ENCODE data around the gene PTPRG.

PTPRG gene

DNA sequence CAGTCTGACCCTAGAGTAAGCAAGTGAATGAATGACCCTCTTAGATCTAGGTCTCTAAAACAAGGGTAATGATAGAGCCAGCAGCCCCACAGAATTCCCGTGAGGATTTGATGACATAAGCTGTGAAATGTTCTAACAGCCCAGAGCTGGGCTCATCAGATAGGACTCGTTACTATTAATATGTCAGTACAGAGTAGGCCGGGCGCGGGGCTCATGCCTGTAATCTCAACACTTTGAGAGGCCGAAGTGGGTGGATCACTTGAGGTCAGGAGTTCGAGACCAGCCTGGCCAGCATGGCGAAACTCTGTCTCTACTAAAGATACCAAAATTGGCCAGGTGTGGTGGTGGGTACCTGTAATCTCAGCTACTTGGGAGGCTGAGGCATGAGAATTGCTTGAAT is 621.7 kb downstream of the PTPRG start:
- no peak for DNase-seq (ENCODE audit: low read depth, low spot score)

DNA sequence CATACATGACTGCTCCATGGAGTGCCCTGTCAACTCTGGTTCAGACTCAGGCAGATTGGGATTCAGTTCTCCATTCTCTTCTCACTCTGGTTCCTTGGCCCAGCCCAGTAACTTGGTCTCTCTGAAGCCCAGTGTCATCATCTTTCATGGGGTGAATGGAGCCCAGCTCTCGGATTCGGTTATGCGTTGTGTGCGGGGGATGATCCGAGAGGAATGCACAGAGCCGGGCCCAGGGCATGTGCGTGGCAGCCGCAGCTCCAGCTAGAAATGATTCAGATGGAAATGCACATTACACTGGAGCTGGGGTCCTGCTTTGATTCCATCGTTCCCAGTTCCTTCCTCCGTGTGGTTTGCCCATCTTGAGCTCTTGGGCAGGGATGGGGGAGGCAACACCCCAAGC is 622.6 kb downstream of the PTPRG start:
- DNase-seq (ENCODE audit: low read depth, low spot score): no peak

DNA sequence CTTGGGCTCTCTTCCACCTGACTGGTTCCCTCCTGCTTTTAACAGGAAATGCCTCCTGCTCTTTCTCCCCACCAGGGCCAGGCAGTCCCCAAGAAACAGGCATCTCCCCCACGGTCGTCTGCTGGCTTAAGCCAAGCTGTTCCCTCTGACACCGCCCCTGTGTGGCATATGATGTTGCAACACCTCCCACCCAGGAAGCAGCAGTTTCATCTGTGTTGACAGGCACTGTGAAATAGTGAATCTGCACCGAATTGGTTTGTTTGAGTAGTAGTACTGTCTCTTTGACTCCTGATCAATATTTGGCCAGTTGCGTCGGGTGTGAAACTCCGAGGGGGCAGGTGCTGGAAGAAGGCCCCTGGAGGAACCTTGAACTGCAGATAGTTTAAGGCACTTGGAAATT is 623.2 kb downstream of the PTPRG start:
- no peak for DNase-seq (ENCODE audit: low read depth, low spot score)

DNA sequence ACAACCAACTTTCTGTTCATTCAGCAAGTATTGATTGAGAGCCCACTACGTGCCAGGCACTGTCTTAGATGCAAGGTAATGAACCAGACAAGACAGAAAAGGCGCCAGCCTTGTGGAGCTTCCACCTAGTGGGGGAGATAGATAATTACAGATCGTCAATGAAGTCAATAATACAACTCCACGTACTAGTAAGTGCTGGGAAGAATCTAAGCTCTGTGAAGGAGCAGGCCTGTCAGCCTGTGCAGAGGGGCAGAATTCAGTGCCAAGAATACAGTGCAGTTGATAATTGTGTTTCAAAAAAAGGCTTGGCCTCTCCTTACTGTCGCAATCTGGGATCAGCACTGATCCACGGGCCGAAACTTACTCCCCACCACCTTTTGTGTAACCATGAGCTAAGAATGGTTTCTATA is 625.7 kb downstream of the PTPRG start:
- DNase-seq (ENCODE audit: low read depth, low spot score): no peak

DNA sequence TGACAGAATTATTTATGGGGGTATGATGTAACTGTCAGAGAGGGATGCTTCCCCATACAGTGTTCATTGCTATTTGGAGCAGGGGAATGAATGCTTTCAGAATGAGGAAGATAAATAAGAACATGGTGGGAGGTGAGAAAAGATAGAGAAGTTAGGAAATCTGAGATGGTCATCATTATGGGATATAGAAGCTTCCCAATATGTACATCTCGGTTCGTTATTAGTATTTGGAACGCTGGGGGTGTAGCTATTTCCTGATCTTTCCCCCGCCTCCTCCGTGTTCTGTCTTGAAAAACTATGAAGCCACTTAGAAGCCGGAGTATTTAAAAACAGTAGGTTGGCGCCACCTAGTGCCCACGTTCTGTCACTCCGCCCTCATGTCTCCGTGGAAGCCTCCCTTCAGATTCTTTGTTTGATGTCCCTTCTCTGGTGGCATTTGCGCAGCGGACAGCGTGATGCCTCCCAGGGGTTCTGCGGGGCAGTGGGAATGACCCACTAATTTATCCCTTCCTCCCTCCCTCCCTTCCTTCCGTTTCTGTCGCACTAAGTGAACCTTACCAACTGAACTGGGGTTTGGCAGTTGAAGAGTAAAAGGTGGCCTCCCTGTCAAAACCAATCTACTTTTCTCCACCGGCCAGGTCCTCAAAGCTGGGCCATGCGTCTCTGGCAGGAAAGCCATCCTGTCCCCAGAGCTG is 627.5 kb downstream of the PTPRG start:
- no peak for DNase-seq (ENCODE audit: low read depth, low spot score)

DNA sequence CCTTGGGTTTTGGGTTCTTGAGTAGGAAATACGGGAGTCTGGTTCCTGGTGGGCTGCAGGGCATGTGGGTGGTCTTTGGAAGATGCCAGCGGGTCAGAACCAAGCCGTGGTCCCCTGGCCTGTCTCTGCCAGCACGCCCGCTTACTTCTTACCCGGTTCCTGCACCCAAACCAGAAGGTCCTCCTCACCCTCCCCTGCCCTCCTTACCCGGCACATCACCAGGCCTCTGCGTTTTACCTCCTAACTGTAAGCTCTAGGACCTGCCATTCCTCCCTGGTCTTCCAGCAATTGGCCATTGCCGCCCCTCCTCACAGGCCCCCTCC is 628.0 kb downstream of the PTPRG start:
- no peak for DNase-seq (ENCODE audit: low read depth, low spot score)

DNA sequence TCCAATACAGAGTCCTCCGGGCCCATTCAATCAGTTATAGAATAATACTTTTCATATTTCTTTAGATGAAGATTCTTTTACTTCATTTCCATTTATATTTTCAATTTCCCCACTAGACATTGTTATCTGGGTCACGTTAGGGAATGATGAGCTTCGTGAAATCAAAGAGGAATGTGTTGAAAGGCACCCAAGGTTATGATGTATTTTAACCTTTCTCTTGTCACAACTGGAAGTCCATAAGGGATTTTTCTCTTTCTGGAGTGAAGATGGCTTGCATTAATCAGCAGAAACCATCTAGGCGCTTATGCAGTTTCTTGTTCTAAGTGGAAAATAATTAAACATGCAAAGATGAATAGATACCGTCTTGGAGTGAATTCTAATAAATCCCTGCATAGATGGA is 631.5 kb downstream of the PTPRG start:
- DNase-seq (ENCODE audit: low read depth, low spot score): no peak

DNA sequence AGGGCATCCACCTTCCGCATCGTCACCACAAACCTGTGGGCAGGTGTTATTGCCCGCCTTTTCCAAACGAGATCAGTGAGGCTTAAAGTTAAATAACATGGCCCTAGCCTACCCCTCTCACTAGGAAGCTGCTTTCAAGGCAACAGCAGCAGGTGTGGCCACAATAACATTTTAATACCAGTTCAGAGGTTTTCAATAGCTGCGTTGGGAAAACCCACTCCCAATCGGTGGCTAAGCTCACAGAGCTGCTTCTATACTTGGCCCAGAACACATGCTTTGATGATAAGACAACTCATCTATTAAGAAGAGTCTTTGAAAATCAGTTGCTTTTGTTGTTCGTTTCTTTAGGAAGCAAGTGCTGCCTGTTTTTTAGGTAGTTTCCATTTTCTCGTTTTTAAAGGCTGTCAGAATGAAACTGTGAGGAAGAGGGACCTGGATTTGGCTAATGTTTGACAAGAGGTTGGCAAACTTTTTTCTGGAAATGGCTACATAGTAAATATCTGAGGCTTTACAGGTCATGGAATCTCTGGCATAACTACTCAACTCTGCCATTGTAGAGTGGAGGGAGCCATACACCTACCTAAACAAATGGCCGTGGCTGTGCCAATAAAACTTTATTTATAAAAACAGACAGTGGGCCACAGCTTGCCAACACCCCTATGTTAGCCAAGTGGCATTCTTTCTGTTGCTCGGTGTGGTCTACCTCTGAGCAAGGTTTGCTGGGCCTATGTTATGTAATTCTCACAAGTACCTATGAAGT is 632.4 kb downstream of the PTPRG start:
- DNase-seq (ENCODE audit: low read depth, low spot score): no peak

DNA sequence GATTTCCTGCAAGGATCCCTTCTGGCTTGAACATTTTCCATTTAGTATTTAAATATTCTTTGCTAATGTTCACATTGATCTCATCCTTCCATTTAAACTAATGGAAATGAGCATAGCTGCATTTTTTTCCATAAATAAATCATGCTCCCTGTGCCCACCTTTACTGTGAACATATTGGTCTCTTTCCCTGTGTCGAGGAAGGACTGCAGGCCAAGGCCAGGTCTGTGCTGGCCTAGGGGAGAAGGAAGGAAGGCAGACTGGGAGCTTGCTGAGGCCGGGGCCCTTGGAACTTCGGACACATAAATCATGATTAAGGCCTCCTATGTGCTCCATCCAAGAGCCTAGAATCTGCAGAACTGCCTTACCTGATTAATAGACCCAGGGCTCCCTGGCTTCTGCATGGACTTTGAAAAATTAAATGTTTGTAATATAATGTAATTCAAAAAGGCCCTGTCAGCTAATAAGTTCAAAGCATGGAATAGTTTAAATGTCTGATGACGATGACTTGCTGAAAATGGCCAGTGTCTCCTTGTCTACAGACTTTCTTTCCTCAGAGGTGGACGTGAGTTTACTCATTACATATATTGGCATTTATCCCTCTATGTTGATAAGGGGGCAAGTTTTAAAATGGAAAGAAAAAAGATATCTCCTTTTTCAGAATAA is 636.1 kb downstream of the PTPRG start:
- no peak for DNase-seq (ENCODE audit: low read depth, low spot score)

DNA sequence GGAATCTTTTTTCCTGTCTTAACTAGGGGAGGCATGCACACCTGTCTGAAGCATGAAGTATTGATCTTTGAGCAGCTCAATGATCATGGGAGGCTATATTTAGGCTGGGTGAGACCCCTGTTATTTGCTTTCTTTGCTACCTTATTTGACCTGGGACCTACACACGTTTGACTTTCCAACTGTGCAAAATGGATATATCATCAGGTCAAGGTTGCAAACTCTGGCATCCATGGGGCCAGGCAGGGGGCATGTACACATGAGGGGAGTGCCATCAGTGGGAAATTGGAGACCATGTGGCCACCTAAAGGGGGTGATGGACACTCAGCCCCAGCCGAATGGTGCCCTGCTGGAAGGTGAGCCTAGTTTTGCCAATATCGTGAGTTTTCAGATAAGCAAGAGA is 637.8 kb downstream of the PTPRG start:
- no peak for DNase-seq (ENCODE audit: low read depth, low spot score)

DNA sequence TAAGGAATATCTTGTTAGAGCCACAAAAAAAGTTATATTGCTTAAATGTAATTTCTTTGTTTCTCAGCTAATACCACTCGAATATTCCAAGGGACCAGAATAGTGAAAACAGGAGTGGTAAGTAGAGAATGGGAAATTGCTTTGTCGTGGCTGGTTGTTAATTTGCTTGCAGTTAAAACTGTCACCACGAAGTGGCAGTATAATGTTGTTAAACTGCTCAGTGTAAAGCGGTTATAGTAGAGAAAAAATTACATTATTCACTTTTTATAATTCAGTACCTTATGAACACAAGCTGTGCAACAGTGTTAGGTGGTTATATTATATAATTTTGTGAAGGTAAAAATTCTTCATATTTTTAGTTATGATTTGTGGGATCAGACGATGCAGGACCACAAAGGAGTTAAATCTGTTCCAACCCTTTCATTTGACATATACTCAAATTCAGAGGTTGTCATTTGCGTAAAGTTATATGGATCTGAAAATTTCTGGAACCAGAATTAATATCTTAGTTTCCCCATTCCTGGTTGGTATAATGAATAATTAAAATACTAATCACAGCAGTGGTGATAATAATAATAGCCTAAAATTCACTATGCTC is 640.2 kb downstream of the PTPRG start:
- DNase-seq (ENCODE audit: low read depth, low spot score): no peak

DNA sequence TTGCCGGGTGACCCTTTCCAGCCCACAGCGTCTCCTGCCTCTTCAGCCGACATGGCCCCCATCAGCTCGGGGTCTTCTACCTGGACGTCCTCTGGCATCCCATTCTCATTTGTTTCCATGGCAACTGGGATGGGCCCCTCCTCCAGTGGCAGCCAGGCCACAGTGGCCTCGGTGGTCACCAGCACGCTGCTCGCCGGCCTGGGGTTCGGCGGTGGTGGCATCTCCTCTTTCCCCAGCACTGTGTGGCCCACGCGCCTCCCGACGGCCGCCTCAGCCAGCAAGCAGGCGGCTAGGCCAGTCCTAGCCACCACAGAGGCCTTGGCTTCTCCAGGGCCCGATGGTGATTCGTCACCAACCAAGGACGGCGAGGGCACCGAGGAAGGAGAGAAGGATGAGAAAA is 641.8 kb downstream of the PTPRG start:
- no peak for DNase-seq (ENCODE audit: low read depth, low spot score)

DNA sequence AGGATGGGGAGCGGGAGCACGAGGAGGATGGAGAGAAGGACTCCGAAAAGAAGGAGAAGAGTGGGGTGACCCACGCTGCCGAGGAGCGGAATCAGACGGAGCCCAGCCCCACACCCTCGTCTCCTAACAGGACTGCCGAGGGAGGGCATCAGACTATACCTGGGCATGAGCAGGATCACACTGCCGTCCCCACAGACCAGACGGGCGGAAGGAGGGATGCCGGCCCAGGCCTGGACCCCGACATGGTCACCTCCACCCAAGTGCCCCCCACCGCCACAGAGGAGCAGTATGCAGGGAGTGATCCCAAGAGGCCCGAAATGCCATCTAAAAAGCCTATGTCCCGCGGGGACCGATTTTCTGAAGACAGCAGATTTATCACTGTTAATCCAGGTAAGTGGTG is 642.2 kb downstream of the PTPRG start:
- no peak for DNase-seq (ENCODE audit: low read depth, low spot score)

DNA sequence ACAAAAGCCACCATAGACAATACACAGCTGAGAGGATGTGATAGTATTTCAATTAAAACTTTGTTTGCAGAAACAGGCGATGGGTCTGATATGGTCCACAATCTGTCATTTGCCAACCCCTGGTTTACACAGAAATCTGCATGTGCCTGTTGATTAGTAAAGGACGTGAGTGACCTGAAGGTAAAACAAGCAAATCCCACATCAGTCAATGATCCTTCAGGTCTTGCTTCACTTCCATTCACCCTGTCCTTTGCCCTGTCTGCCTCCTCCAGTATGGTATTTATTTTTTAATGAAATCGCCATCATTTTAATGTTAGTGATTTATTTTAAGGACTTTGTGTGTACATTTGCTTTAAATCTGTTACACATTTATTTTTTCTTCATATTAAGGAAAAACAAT is 645.8 kb downstream of the PTPRG start:
- no peak for DNase-seq (ENCODE audit: low read depth, low spot score)

DNA sequence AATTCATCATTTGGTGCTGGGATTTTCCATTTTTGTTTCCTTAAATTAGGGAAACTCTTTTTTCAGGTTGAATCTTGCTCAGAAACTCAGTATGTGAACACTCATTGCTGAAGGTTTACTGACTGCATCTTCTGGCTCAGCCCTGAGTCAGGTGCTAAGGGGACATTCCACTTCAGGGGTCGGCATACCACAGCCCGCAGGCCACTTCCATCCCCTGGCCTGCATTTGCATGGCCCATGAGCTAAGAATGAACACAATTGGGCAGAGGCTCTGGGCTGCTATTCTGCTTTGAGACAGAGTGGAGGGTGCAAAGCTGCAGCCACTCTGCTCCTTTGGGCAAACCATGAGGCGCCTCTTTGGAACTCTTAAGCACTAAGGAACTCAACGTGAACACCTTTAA is 647.0 kb downstream of the PTPRG start:
- no peak for DNase-seq (ENCODE audit: low read depth, low spot score)

DNA sequence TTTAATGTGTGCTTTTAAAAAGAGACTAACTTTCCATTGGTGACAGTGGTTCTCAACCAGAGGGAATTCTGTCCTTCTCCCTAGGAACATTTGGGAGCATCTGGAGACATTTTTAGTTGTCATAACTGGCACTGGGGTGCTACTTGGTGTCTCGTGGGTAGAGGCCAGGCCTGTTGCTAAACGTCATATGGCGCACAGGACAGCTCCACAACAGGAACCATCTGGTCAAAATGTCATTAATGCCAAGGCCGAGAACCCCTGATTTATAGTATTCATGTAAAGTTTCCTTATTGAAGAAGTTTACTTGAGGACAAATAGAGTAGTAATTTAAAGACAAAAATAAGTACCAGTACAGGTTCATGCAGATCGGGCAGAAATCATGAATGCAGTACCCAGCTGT is 647.7 kb downstream of the PTPRG start:
- DNase-seq (ENCODE audit: low read depth, low spot score): no peak

DNA sequence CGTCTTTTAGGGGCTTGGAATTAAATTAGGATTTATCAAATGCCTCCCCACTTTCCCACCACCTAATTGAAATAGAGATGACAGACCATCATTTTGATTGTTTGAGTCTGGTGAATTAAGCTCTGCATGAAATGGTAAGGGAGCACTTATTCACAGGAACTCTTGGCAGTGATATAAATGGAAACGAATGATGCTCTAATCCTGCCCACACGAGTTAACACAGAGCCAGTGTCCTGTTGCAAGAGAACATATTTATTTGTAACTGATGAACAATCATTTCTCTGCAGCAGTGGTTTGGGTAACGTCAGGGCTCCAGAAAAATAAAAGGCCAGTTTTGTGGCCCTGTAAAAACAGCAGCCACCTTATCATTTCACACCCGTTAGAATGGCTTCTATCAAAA is 648.6 kb downstream of the PTPRG start:
- no peak for DNase-seq (ENCODE audit: low read depth, low spot score)

DNA sequence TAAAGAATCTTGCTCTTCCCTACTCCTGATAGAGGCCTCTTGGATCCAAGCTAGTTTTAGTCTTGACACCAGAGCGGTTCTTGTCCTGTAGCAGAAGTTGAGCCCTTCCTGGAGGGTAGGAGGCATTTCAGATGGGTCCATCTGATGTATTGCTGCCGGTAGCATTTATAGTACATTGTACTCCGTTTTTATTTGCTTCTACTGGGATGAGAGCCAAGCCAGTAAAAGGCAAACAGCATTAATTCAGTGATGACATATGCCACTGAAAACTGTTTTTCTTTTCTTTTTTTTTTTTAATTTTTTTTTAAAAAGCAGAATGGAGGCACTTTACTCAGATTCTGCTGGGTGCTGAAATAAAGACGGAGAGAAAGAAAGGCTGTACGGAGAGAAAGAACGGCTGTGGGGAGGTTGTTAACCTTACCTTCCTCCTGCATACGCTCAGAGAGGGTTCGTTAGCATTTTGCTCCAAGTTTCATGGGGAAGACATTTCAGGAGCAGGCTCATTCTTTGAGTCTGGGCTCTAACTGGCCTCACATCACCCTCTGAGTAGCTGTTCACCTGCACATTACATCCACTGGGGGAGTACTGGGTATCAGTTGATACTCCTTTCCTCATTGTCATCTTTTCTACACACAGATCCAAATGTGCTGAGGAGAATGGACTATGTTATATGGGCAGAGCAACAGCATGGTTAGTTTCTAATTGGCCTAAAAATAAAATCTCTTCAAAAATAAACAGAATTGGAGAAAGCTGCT is 650.5 kb downstream of the PTPRG start:
- DNase-seq (ENCODE audit: low read depth, low spot score): no peak

DNA sequence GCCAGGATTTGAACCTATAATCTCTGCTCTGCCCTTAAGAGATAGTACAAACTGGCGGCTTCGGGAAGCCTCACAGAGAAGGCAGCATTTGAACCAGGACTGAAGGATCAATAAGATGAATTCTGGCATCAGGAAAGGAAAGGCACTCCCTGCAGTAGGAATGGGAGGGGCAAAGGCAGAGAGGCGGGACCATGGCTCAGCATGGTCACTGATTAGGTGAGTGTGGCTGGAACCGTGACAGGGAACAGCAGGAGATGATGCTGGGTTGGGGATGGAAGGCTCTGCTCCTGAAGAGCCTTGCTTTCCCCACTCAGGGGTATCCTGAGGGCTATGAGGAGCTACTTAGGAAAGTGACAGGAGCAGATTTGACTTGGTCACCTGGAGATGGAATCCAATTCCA is 653.5 kb downstream of the PTPRG start:
- DNase-seq (ENCODE audit: low read depth, low spot score): no peak

DNA sequence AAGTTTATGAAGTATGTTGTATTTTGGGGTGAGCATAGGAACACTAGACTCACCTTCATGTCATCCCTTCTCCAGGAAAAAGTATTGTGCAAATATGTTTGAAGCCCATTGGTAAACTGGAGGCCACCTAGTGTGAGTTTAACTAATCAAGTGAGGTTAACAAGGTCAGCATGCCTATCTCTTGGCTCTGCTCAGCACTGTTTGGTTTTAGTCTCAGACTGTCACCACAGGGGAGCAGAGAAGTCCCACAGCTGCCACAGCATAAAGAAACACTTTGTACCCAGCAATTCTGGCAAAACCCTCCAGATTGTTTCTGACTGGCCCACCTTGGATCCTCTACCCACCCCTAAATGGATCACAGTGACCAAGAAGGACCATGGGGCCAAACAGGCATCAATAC is 659.2 kb downstream of the PTPRG start:
- no peak for DNase-seq (ENCODE audit: low read depth, low spot score)

DNA sequence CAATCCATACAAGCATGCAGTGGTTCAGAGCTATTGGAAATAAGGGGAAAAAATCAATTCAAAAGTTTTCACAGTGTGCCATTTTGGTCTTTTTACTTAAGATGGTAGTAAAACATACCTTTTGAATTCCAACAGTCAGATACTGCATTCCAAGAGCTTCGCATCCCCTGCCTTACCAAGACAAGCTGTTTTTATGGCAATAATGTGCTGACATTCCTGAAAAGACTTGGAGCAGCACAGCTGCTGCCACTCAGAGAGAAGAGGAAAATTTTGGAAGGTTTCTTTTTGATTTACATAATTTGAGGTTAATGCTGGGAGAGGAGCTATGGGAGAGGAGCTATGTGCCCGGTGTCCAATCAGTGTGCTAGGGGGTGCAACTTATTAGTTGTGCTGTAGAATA is 663.7 kb downstream of the PTPRG start:
- no peak for DNase-seq (ENCODE audit: low read depth, low spot score)
